ENCODE measurements around the gene ARHGEF12.

GRCh38 chr11:120492486-120492885 lies 156.3 kb downstream of the ARHGEF12 start:
- TF ChIP-seq POLR2A (IDR thresholded peaks at IDR 0.05) = no peak
- no peak for TF ChIP-seq CTCF (IDR thresholded peaks at IDR 0.05)
- TF ChIP-seq EP300 (IDR thresholded peaks at IDR 0.05) = no peak
